Right lobe of liver (tissue), 6 donors: ENCODE data around the gene SUSD6. TPM values are rescaled to one million over a fixed set of nuclear protein-coding genes. Genes with fewer than 3 reads are reported as not detected.
A peak's percentile ranks its signal among the peaks of the same experiment; 100 is the strongest.

Experiments
- ATAC-seq, 4 donors: fragments of 200-7000 bp; cut with Tn5 transposase; one replicate each; pipeline ENCODE4 v1.9.1; 2020; ENCODE audit warnings: mild to moderate bottlenecking in 4 of 4, moderate library complexity in 4 of 4
- DNase-seq, 3 donors: peaks; one replicate each; pipeline ENCODE4 v3.0.0-alpha.2; 2020
- H3K27ac ChIP-seq, 3 donors: fragments of 200-600 bp; one replicate each; pipeline ENCODE4 v1.8.0; 2022
- H3K27me3 ChIP-seq, 2 donors: fragments of 200-600 bp; one replicate each; pipeline ENCODE4 v1.8.0; 2022
- H3K36me3 ChIP-seq, 4 donors: fragments of 200-600 bp; sonication (generic) in 1 of 4; one replicate each; pipeline versions ENCODE4 v1.5.1 to v1.8.0; 2017 to 2022; ENCODE audit warnings: control low read depth in 1 of 4
- H3K4me1 ChIP-seq, 4 donors: fragments of 200-600 bp; sonication (generic) in 1 of 4; one replicate each; pipeline versions ENCODE4 v1.5.1 to v1.8.0; 2017 to 2022; ENCODE audit warnings: control low read depth in 1 of 4
- H3K4me3 ChIP-seq, 3 donors: fragments of 200-600 bp; one replicate each; pipeline ENCODE4 v1.8.0; 2022
- H3K9me3 ChIP-seq, 4 donors: fragments of 200-600 bp; sonication (generic) in 1 of 4; one replicate each; pipeline versions ENCODE4 v1.5.1 to v1.8.0; 2017 to 2022; ENCODE audit warnings: control low read depth in 1 of 4
- POLR2A ChIP-seq: fragments of 450-650 bp; IDR thresholded peaks from one replicate; pipeline ENCODE4 v1.6.1; 2017; ENCODE audit warnings: antibody characterized with exemption, mild to moderate bottlenecking
- WGBS: methylation state at CpG from one replicate; pipeline ENCODE4 v1.1.6; 2018; ENCODE audit warnings: low coverage, low lambda C conversion rate; ENCODE audit not compliant: insufficient coverage; ENCODE audit errors: missing lambda C conversion rate; 5-methylcytosine and 5-hydroxymethylcytosine counted together
- intact Hi-C, 2 donors: fragments of 100-400 bp; cut with DNase I; formaldehyde crosslinking; loops; one replicate each; pipeline versions ENCODE4 v1.11.2 to v1.14.1; 2022
- total RNA-seq, 6 experiments: library from RNA; depleted of rRNA in 2 of 6; stranded (reverse); fragments of >200 nt in 2 of 6; fragmentation: NEBNext Ultra II Directional in 3 of 6; extraction: Animal tissue kit (Norgen Biotek cat#: 25700) in 3 of 6; gene quantifications; one replicate each; pipeline versions ENCODE4 v1.1.0 to v1.2.4, GENCODE V29; 2016 to 2023
- TF ChIP-seq, protein P1 (sequence below), 4 donors: fragments of 200-600 bp in 3 of 4; fragments of 450-650 bp in 1 of 4; IDR thresholded peaks; one replicate each; pipeline versions ENCODE4 v1.5.1 to v1.8.0; 2016 to 2022; ENCODE audit warnings: antibody characterized with exemption in 4 of 4, mild to moderate bottlenecking in 2 of 4
- donor health status: DM: no; HTN: yes; CAD: no.
- donor health status: DM: no; HTN: no; CAD: no.
- donor health status: DM: no; HTN: no; CAD: no.
- donor health status: DM: no; HTN: yes; CAD: no.
- donor health status: DM: no; HTN: yes; CAD: no.

The SUSD6 gene
- total RNA-seq, 6 experiments from 2014 or later: 9.6 to 17.4 (median 12.5) TPM

DNA sequence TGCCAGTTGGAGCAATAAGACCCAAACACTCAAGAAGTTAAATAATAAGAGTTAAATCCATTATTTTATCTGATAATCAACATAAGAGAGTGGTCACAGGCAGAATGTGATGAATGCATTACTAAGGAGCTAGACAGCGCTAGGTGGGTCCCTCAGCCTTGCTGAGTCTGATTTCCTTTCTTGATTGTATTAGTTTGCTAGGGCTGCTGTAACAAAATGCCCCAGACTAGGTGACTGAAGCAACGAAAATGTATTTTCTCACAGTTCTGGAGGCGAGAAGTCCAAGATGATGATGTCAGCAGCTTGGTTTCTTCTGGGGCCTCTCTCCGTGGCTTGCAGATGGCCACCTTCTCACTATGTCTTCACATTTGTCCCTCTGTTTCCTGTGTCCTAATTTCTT is 28.6 kb upstream of the SUSD6 start:
- WGBS: 75% methylated on average over 3 of the region's 4 CpGs
- Histone ChIP-seq H3K4me3 (no peak overlapping the region), H3K36me3 (no peaks in the 10 kb centered on the region), H3K9me3 (no peaks in the 10 kb centered on the region), H3K27me3 (no peaks in the 10 kb centered on the region), H3K27ac (no peak overlapping the region), H3K4me1 (no peaks in the 10 kb centered on the region)
- TF ChIP-seq, protein P1, sequence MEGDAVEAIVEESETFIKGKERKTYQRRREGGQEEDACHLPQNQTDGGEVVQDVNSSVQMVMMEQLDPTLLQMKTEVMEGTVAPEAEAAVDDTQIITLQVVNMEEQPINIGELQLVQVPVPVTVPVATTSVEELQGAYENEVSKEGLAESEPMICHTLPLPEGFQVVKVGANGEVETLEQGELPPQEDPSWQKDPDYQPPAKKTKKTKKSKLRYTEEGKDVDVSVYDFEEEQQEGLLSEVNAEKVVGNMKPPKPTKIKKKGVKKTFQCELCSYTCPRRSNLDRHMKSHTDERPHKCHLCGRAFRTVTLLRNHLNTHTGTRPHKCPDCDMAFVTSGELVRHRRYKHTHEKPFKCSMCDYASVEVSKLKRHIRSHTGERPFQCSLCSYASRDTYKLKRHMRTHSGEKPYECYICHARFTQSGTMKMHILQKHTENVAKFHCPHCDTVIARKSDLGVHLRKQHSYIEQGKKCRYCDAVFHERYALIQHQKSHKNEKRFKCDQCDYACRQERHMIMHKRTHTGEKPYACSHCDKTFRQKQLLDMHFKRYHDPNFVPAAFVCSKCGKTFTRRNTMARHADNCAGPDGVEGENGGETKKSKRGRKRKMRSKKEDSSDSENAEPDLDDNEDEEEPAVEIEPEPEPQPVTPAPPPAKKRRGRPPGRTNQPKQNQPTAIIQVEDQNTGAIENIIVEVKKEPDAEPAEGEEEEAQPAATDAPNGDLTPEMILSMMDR (IDR thresholded peaks at IDR 0.05): no peak
- TF ChIP-seq POLR2A: no peak
- intact Hi-C loops: loop anchor here in 1 of 2 donors (10.0 kb wide), 1 partner anchor 142 kb away; no protein-coding TSS in a partner anchor
- DNase-seq: no peak
- ATAC-seq: no peak

DNA sequence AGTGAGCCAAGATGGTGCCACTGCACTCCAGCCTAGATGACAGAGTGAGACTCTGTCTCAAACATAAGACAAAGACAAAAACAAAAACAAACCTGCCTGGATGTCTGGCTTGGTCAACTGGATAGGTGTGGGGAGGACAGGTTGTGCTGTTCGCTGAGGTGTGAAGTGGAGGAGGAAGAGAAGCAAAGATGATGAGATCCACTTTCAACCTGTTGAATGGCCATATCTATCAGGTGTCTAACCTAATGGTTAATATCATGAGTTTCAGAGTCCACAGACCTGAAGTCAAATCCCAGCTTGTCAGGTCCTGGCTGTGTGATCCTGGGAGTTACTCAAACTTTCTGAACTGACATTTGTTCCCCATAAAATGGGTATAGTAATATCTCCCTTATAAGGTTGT is 27.0 kb upstream of the SUSD6 start:
- no peaks in the 10 kb centered on the region for H3K27me3 ChIP-seq
- no peaks in the 10 kb centered on the region for H3K9me3 ChIP-seq
- H3K27ac ChIP-seq: no peak overlapping the region
- no peaks in the 10 kb centered on the region for H3K4me1 ChIP-seq
- ATAC-seq: no peak
- intact Hi-C loops: loop anchor here in 1 of 2 donors (10.0 kb wide), 1 partner anchor 140 kb away; no protein-coding TSS in a partner anchor
- TF ChIP-seq, protein P1 (IDR thresholded peaks at IDR 0.05): no peak
- TF ChIP-seq POLR2A: no peak
- no CpG with 5 or more reads among the region's 1 CpG for WGBS
- no peak overlapping the region for H3K4me3 ChIP-seq
- no peaks in the 10 kb centered on the region for H3K36me3 ChIP-seq
- DNase-seq: no peak

DNA sequence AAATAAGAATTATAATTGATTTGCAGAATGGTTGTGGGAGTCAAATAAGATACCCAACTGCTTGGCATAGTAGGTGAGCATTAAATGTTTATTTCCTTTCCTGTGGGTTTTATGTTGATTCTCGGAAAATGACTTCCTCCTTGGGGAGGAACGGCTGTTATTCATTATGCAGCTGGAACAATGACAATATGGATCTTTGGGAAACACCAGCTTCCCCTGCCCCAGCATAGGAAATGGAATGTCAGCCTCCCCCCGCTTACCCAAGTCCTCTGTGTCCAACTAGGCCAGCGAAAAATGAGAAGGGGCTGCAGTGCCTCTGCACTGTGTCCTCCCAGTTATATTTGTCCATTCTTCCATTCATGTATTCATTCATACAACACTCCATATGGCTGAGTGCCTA is 25.0 kb upstream of the SUSD6 start:
- intact Hi-C loops: loop anchor here (5.0 to 10.0 kb wide), 2 partner anchors 138 to 141 kb away; no protein-coding TSS in a partner anchor
- no peaks in the 10 kb centered on the region for H3K27me3 ChIP-seq
- H3K27ac ChIP-seq: no peak overlapping the region
- no peaks in the 10 kb centered on the region for H3K4me1 ChIP-seq
- no peak overlapping the region for H3K4me3 ChIP-seq
- no peaks in the 10 kb centered on the region for H3K36me3 ChIP-seq
- TF ChIP-seq, protein P1 (IDR thresholded peaks at IDR 0.05): no peak
- no peak for TF ChIP-seq POLR2A
- ATAC-seq (peak in 2 of 4 donors; percentile 26 to 33), DNase-seq (no peak)
- 69% methylated on average over 2 of the region's 4 CpGs for WGBS
- no peaks in the 10 kb centered on the region for H3K9me3 ChIP-seq

DNA sequence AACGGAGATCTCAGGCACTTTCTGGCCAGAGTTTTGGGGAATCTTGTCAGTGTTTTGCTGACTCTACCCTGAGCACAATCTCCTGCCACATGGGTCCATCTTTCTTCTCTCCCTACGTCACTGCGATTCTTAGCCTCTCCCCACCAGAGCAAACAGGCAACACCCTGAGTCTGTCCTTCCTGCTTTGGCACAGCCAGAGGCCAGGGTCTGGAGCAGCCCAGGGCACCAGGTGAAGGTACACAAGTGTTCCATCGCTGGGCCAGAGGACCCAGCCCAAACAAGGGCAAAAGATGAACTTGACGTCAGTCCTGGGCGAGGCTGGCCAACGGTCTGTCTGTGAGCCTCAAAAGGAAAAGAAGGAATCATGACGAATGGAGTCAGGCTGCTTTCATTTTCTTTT is 24.0 kb upstream of the SUSD6 start:
- 57% methylated on average over 8 of the region's 8 CpGs for WGBS
- TF ChIP-seq, protein P1 (IDR thresholded peaks at IDR 0.05): no peak
- TF ChIP-seq POLR2A: no peak
- no peak overlapping the region for H3K27ac ChIP-seq
- DNase-seq (peak in 1 of 3 donors; percentile 72), ATAC-seq (peak in 2 of 4 donors; percentile 47 to 76)
- H3K4me3 ChIP-seq: no peak overlapping the region
- no peaks in the 10 kb centered on the region for H3K36me3 ChIP-seq
- intact Hi-C loops: loop anchor here (5.0 to 10.0 kb wide), 2 partner anchors 137 to 140 kb away; no protein-coding TSS in a partner anchor
- H3K4me1 ChIP-seq: no peaks in the 10 kb centered on the region
- H3K9me3 ChIP-seq: no peaks in the 10 kb centered on the region
- no peaks in the 10 kb centered on the region for H3K27me3 ChIP-seq

DNA sequence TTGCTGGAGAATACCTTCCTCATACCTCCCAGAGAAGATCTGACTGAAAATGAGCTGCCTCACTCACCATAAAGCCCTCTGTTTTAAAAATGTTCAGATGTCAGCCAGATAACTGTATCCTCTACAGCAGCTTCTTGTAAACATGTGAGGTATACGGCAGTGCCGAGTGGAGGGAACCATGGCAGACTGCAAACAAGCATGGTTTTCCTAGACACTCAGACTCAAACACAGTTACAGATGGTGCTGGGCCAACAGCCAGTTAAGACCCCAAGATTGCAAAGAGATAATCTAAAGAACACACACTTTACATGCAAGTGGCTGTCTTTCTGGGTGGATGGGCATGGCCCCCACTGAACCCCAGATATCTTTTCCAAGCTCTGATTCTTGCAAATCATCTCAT is 20.1 kb upstream of the SUSD6 start:
- Histone ChIP-seq H3K27me3 (no peaks in the 10 kb centered on the region), H3K27ac (no peak overlapping the region), H3K36me3 (no peaks in the 10 kb centered on the region), H3K9me3 (no peaks in the 10 kb centered on the region), H3K4me1 (no peaks in the 10 kb centered on the region), H3K4me3 (no peak overlapping the region)
- TF ChIP-seq POLR2A: no peak
- TF ChIP-seq, protein P1 (IDR thresholded peaks at IDR 0.05): no peak
- DNase-seq: no peak
- no CpG with 5 or more reads among the region's 2 CpGs for WGBS
- ATAC-seq: no peak
- intact Hi-C loops: no loop called here
